Measurements from ENCODE around the gene HIGD1B.

DNA sequence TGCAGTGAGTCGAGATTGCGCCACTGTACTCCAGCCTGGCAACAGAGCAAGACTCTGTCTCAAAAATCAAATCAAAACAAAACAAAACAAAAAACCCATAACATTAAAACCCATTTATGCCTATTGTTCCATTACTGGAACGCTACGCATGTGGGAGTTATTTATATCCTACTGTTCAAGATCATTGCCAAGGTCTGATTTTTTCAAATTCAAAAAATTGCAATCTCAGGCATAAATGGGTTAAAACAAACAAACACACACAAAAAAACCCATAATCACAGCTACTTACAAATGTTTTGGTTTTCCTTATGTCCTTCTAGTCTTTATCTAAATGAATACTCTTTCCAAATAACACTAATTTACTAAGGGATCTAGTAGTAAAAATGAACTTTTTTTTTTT lies 35.4 kb upstream of the HIGD1B start:
- TF ChIP-seq, protein P1, sequence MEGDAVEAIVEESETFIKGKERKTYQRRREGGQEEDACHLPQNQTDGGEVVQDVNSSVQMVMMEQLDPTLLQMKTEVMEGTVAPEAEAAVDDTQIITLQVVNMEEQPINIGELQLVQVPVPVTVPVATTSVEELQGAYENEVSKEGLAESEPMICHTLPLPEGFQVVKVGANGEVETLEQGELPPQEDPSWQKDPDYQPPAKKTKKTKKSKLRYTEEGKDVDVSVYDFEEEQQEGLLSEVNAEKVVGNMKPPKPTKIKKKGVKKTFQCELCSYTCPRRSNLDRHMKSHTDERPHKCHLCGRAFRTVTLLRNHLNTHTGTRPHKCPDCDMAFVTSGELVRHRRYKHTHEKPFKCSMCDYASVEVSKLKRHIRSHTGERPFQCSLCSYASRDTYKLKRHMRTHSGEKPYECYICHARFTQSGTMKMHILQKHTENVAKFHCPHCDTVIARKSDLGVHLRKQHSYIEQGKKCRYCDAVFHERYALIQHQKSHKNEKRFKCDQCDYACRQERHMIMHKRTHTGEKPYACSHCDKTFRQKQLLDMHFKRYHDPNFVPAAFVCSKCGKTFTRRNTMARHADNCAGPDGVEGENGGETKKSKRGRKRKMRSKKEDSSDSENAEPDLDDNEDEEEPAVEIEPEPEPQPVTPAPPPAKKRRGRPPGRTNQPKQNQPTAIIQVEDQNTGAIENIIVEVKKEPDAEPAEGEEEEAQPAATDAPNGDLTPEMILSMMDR (IDR thresholded peaks at IDR 0.05): no peak
- no peak for TF ChIP-seq POLR2A (IDR thresholded peaks at IDR 0.05)
